IMR-90 (cell line): ENCODE results near the gene MDM1. TPM values are rescaled to one million over a fixed set of nuclear protein-coding genes. Genes with fewer than 3 reads are reported as not detected.

ENCODE experiments used
- ATAC-seq: fragments of 200-7000 bp; cut with Tn5 transposase; 2 replicates; pipeline ENCODE4 v1.9.1; 2020; ENCODE audit warnings: low read depth, mild to moderate bottlenecking, moderate library complexity
- BruUV-seq: library from RNA; stranded (reverse); fragments of 400-500 nt; replicated peaks from 2 replicates; lab custom pipeline; 2021; lab: Mats Ljungman, UMichigan
- CTCF ChIA-PET: fragments of 300-600 bp; formaldehyde crosslinking; extraction: SDS; loops from one replicate; lab custom pipeline; 2021; ENCODE audit warnings: antibody characterized with exemption; lab: Yijun Ruan, JAX
- POLR2A ChIA-PET: fragments of 300-600 bp; sonication (Branson Sonifier 250); formaldehyde crosslinking; loops from one replicate; lab custom pipeline; 2022; ENCODE audit warnings: antibody characterized with exemption; ENCODE audit not compliant: unreplicated experiment; lab: Charles Lee
- DNase-seq: peaks from one replicate; pipeline ENCODE4 v3.0.0; 2013
- H2AFZ ChIP-seq: replicated peaks from 2 replicates; pipeline ENCODE3; 2013; ENCODE audit warnings: low read length, mild to moderate bottlenecking; ENCODE audit not compliant: poor library complexity
- H2AK5ac ChIP-seq: 2 replicates; pipeline ENCODE4 v1.6.1; 2013; ENCODE audit warnings: low read depth, low read length, inconsistent platforms
- H2AK9ac ChIP-seq: replicated peaks from 2 replicates; pipeline ENCODE3; 2013; ENCODE audit warnings: mild to moderate bottlenecking, low read depth, low read length, moderate library complexity; ENCODE audit not compliant: poor library complexity
- H2BK120ac ChIP-seq: 2 replicates; pipeline ENCODE4 v1.6.1; 2013; ENCODE audit warnings: low read depth, low read length, inconsistent platforms
- H2BK15ac ChIP-seq: 3 replicates; pipeline ENCODE4 v1.6.1; 2013; ENCODE audit warnings: low read depth, low read length, inconsistent platforms
- H2BK20ac ChIP-seq: 2 replicates; pipeline ENCODE4 v1.6.1; 2013; ENCODE audit warnings: low read depth, mild to moderate bottlenecking, inconsistent platforms, low read length, moderate library complexity
- H2BK5ac ChIP-seq: 2 replicates; pipeline ENCODE4 v1.6.1; 2013; ENCODE audit warnings: mild to moderate bottlenecking, low read depth, low read length, inconsistent platforms; ENCODE audit not compliant: poor library complexity, severe bottlenecking
- H3K14ac ChIP-seq: replicated peaks from 2 replicates; pipeline ENCODE4 v1.6.1; 2013; ENCODE audit warnings: low read depth, low read length, inconsistent platforms
- H3K18ac ChIP-seq: 2 replicates; pipeline ENCODE4 v1.6.1; 2013; ENCODE audit warnings: low read depth, low read length, control low read depth
- H3K23ac ChIP-seq: 2 replicates; pipeline ENCODE4 v1.6.1; 2013; ENCODE audit warnings: low read depth, low read length, inconsistent platforms
- H3K27ac ChIP-seq: 2 replicates; pipeline ENCODE4 v1.5.1; 2013; ENCODE audit warnings: mild to moderate bottlenecking, control low read depth, low read length; ENCODE audit not compliant: insufficient read depth
- H3K27me3 ChIP-seq: 2 replicates; pipeline ENCODE4 v1.6.1; 2013; ENCODE audit warnings: low read length; ENCODE audit not compliant: control insufficient read depth, insufficient read depth
- H3K36me3 ChIP-seq: 2 replicates; pipeline ENCODE4 v1.6.1; 2013; ENCODE audit warnings: low read length, mixed read lengths; ENCODE audit not compliant: control insufficient read depth, insufficient read depth
- H3K4ac ChIP-seq: 2 replicates; pipeline ENCODE4 v1.6.1; 2013; ENCODE audit warnings: low read depth, low read length, inconsistent platforms
- H3K4me1 ChIP-seq: 2 replicates; pipeline ENCODE4 v1.6.1; 2013; ENCODE audit warnings: low read length, mixed read lengths; ENCODE audit not compliant: control insufficient read depth, insufficient read depth
- H3K4me2 ChIP-seq: 2 replicates; pipeline ENCODE4 v1.6.1; 2013; ENCODE audit warnings: low read depth, mild to moderate bottlenecking, control low read depth, low read length, moderate library complexity
- H3K4me3 ChIP-seq: 2 replicates; pipeline ENCODE4 v1.5.1; 2013; ENCODE audit warnings: low read depth, mild to moderate bottlenecking, control low read depth, low read length, moderate library complexity; ENCODE audit not compliant: insufficient read depth
- H3K56ac ChIP-seq: 2 replicates; pipeline ENCODE4 v1.6.1; 2013; ENCODE audit warnings: low read length, inconsistent platforms; ENCODE audit not compliant: insufficient read depth; ENCODE audit errors: extremely low read depth
- H3K79me1 ChIP-seq, 2 experiments: 2 replicates each; pipeline ENCODE4 v1.6.1; 2013; ENCODE audit warnings: low read length in 2 of 2, inconsistent platforms in 1 of 2, low read depth in 1 of 2
- H3K9ac ChIP-seq: 2 replicates; pipeline ENCODE4 v1.6.1; 2013; ENCODE audit warnings: low read depth, low read length, control low read depth
- H3K9me1 ChIP-seq: 2 replicates; pipeline ENCODE4 v1.6.1; 2013; ENCODE audit warnings: low read length, inconsistent platforms; ENCODE audit not compliant: insufficient read depth
- H3K9me3 ChIP-seq: 2 replicates; pipeline ENCODE4 v1.6.1; 2013; ENCODE audit warnings: low read length; ENCODE audit not compliant: control insufficient read depth, insufficient read depth
- H4K20me1 ChIP-seq: 2 replicates; pipeline ENCODE4 v1.6.1; 2013; ENCODE audit warnings: low read length, inconsistent platforms; ENCODE audit not compliant: insufficient read depth
- H4K5ac ChIP-seq: 2 replicates; pipeline ENCODE4 v1.6.1; 2013; ENCODE audit warnings: mild to moderate bottlenecking, low read depth, low read length, control low read depth
- H4K8ac ChIP-seq, 2 experiments: 2 replicates each; pipeline ENCODE4 v1.6.1; 2013; ENCODE audit warnings: low read depth in 2 of 2, low read length in 2 of 2, control low read depth in 1 of 2, inconsistent platforms in 1 of 2
- H4K91ac ChIP-seq: 2 replicates; pipeline ENCODE4 v1.6.1; 2013; ENCODE audit warnings: low read depth, low read length, inconsistent platforms; ENCODE audit not compliant: insufficient read depth
- CEBPB ChIP-seq: IDR thresholded peaks from 2 replicates; pipeline ENCODE4 v1.6.1; 2012; ENCODE audit warnings: low read depth, low read length, improper control_type of control experiment
- CHD1 ChIP-seq: IDR thresholded peaks from 2 replicates; pipeline ENCODE4 v1.6.1; 2012; ENCODE audit warnings: low read depth, low read length, improper control_type of control experiment
- CTCF ChIP-seq: conservative IDR thresholded peaks from 2 replicates; pipeline ENCODE4 v1.5.1; 2012; ENCODE audit warnings: mild to moderate bottlenecking, low read depth, low read length, improper control_type of control experiment
- ELK1 ChIP-seq: fragments of 150-350 bp; IDR thresholded peaks from 2 replicates; pipeline ENCODE4 v1.6.1; 2016; ENCODE audit warnings: low read depth, mild to moderate bottlenecking, low read length, moderate library complexity, borderline replicate concordance
- MAFK ChIP-seq: IDR thresholded peaks from 2 replicates; pipeline ENCODE4 v1.6.1; 2012; ENCODE audit warnings: low read depth, low read length, improper control_type of control experiment
- MAZ ChIP-seq: IDR thresholded peaks from 2 replicates; pipeline ENCODE4 v1.6.1; 2012; ENCODE audit warnings: low read depth, mild to moderate bottlenecking, low read length, improper control_type of control experiment, moderate library complexity, borderline replicate concordance
- MXI1 ChIP-seq: IDR thresholded peaks from 2 replicates; pipeline ENCODE4 v1.6.1; 2012; ENCODE audit warnings: low read depth, mild to moderate bottlenecking, low read length, moderate library complexity, borderline replicate concordance
- NFE2L2 ChIP-seq: fragments of 150-350 bp; IDR thresholded peaks from 2 replicates; pipeline ENCODE4 v1.6.1; 2016; ENCODE audit warnings: low read depth, mild to moderate bottlenecking, low read length
- POLR2A ChIP-seq: IDR thresholded peaks from 2 replicates; pipeline ENCODE4 v1.6.1; 2012; ENCODE audit warnings: mild to moderate bottlenecking, low read depth, low read length
- RFX5 ChIP-seq: IDR thresholded peaks from 2 replicates; pipeline ENCODE4 v1.8.0; 2012; ENCODE audit warnings: low read depth, mild to moderate bottlenecking, low read length, moderate library complexity
- SMC3 ChIP-seq: fragments of 150-350 bp; IDR thresholded peaks from 2 replicates; pipeline ENCODE4 v1.6.1; 2016; ENCODE audit warnings: low read depth, mild to moderate bottlenecking, antibody characterized with exemption, low read length, moderate library complexity
- USF2 ChIP-seq: fragments of 150-350 bp; IDR thresholded peaks from 2 replicates; pipeline ENCODE4 v1.6.1; 2017; ENCODE audit warnings: mild to moderate bottlenecking, antibody characterized with exemption, low read length, low read depth
- dilution Hi-C: fragments of 300-500 bp; cut with HindIII; formaldehyde crosslinking; loops from one replicate; pipeline ENCODE4 v1.14.3; 2018; ENCODE audit warnings: low sequenced_read_pairs; ENCODE audit not compliant: unreplicated experiment
- in situ Hi-C: fragments of 300-500 bp; cut with MboI; formaldehyde crosslinking; loops from 3 replicates; pipeline ENCODE4 v1.14.3; 2019; ENCODE audit warnings: low sequenced_read_pairs, inconsistent platforms, mixed read lengths
- intact Hi-C: fragments of 100-400 bp; cut with micrococcal nuclease; formaldehyde crosslinking; loops from 2 replicates; pipeline ENCODE4 v1.10.0; 2022
- polyA plus RNA-seq, 3 experiments: library from polyadenylated mRNA; depleted of rRNA; stranded (reverse); fragments of >200 nt; gene quantifications; 2 replicates each; pipeline ENCODE4 v1.2.3, GENCODE V29; 2012; ENCODE audit warnings: low replicate concordance in 1 of 3
- total RNA-seq: library from RNA; depleted of rRNA; stranded (reverse); fragments of >200 nt; gene quantifications from 2 replicates; pipeline ENCODE4 v1.2.3, GENCODE V29; 2012

MDM1 gene
- total and polyA plus RNA-seq, 2 of the 4 experiments (the other 2 are of a cell fraction), result 5.6 to 5.7 TPM

- no peak overlapping the region for H4K5ac ChIP-seq
- H4K91ac ChIP-seq, result no peak overlapping the region
- no peak overlapping the region for H2BK20ac ChIP-seq
- H3K56ac ChIP-seq, result no peak overlapping the region
- H3K9ac ChIP-seq, result no peak overlapping the region
- ATAC-seq (no peak), DNase-seq (no peak)
- TF ChIP-seq NFE2L2 (no peak), ELK1 (no peak), CHD1 (no peak), SMC3 (no peak), CEBPB (no peak), MAZ (no peak), MAFK (no peak), RFX5 (no peak), MXI1 (no peak), USF2 (no peak), CTCF (no peak), POLR2A (no peak)
- no peak overlapping the region for H2AK9ac ChIP-seq
- BruUV-seq, result no TSS peak
- no peak overlapping the region for H3K23ac ChIP-seq
- no peak overlapping the region for H2BK5ac ChIP-seq
- no peak overlapping the region for H2BK15ac ChIP-seq
- ChIA-PET POLR2A (no interaction called here), CTCF (interaction anchor here (1.1 kb wide), 1 partner anchor 86 kb away, joined by 3 read pairs; no protein-coding TSS in a partner anchor)
- no peak overlapping the region for H3K27ac ChIP-seq
- intact Hi-C loops (no loop called here), in situ Hi-C loops (loop anchor here (25.0 kb wide), 1 partner anchor 331 kb away; the partner anchor contains the start of gene NUP107), dilution Hi-C loops (no loop called here)
- no peak overlapping the region for H3K14ac ChIP-seq
- no peaks in the 10 kb centered on the region for H3K27me3 ChIP-seq
- H3K4me1 ChIP-seq, result peaks cover 11% of the 10 kb centered on the region
- no peak overlapping the region for H3K4me2 ChIP-seq
- H4K8ac ChIP-seq, result no peak overlapping the region
- H3K9me1 ChIP-seq, result no peaks in the 10 kb centered on the region
- H3K36me3 ChIP-seq, result no peaks in the 10 kb centered on the region
- H2BK120ac ChIP-seq, result no peak overlapping the region
- no peak overlapping the region for H2AK5ac ChIP-seq
- no peaks in the 10 kb centered on the region for H4K20me1 ChIP-seq
- H3K18ac ChIP-seq, result no peak overlapping the region
- H3K79me1 ChIP-seq, result peaks cover 0 to 3% of the 10 kb centered on the region in 2 experiments; a peak in 1 of 4 replicates
- H2AFZ ChIP-seq, result no peak overlapping the region
- H3K9me3 ChIP-seq, result no peaks in the 10 kb centered on the region
- no peak overlapping the region for H3K4me3 ChIP-seq
- H3K4ac ChIP-seq, result no peak overlapping the region
Measured at GRCh38 chr12:68356060-68356695, 24.0 kb upstream of the MDM1 start.
